Smooth muscle cell of the pulmonary artery (primary cell): Measurements from ENCODE around the gene CAMKV. TPM values are rescaled to one million over a fixed set of nuclear protein-coding genes. Genes with fewer than 3 reads are reported as not detected.

Experiments used
- total RNA-seq: library from RNA; depleted of rRNA; stranded (reverse); fragments of >200 nt; gene quantifications from 2 replicates; pipeline ENCODE4 v1.2.3, GENCODE V29; 2014

The CAMKV gene, protein sequence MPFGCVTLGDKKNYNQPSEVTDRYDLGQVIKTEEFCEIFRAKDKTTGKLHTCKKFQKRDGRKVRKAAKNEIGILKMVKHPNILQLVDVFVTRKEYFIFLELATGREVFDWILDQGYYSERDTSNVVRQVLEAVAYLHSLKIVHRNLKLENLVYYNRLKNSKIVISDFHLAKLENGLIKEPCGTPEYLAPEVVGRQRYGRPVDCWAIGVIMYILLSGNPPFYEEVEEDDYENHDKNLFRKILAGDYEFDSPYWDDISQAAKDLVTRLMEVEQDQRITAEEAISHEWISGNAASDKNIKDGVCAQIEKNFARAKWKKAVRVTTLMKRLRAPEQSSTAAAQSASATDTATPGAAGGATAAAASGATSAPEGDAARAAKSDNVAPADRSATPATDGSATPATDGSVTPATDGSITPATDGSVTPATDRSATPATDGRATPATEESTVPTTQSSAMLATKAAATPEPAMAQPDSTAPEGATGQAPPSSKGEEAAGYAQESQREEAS
- total RNA-seq = not detected in 2 replicates

DNA sequence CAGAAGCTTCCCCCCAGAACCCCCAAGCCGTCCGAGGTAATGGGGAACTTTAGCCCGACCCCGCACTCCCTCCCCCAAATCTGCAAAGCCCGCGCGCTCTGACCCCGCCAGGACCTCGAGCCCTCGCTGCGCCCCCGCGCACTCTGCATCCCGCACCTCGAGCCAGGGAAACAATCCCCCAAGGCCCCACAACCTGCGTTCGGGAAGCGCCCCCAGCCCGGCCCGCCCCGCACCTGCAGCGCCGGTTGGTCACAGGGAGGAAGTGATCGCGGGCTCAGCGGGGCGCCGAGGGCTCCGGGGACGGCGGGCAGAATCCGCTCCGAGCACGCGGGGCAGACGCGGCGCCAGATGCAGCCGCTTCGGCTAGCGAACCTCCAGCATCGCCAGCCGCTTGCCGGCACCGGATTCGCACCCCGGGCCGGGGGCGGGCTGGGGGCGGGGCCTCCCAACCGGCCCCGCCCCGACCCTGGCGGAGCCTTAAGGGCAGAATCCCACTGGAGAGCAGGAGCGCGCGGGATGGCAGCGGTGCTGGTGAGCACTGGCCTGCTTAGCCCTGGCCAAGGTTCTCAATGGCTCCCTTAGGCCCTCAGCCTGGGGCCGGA lies at the start of gene CAMKV:
TSS of gene CAMKV (minus strand) at position 382 of the 602 bp plus-strand sequence. CDS start 7,518 bp downstream, outside the sequence.

DNA sequence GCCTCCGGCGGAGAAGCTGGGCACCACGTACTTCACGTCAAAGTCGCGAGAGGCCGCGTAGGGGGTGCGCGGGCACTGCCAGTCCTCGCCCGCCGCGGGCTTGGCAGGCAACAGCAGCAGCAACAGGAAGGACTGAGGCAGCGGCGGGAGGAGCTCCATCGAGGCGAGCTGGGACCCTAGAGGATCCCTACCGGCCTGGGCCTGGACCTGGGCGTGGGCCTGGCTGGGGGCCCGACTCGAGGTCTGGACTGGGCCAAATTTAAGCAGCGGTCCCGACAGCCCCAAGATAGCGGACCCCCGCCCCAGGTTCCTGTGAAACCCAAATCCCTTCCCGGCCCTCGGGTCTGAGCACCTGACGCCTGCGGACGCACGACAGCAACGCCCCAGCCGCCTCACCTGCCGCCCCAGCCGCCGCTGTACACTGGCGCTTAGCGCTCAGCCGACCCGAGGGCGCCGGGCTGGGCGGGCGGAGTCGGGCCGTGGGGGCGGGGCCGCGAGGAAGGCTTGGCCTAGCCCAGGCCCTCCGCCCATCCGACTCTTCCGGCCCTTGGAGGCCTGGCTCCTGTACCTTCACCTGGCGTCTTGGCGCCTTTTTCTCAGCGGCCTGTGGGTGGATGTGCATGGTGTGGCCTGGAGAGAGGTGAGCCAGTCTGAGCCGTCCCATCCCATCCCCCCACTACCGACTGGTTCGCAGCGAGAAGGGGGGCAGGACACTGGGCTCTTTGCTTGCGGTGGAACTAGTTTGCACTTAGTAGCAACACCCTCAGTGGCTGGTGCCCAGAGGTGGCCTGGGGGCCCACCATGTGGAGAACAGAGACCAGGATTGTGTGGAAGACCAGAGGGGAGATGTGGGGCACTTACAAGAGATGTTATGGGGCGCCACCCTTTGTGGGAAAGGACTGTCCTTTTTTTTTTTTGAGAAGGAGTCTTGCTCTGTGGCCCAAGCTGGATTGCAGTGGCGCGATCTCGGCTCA lies 34.0 kb upstream of the CAMKV start, which contains the start of gene MST1R:
TSS of gene MST1R (minus strand) at position 423 of the 974 bp plus-strand sequence. CDS start at position 159, 264 bp downstream.

DNA sequence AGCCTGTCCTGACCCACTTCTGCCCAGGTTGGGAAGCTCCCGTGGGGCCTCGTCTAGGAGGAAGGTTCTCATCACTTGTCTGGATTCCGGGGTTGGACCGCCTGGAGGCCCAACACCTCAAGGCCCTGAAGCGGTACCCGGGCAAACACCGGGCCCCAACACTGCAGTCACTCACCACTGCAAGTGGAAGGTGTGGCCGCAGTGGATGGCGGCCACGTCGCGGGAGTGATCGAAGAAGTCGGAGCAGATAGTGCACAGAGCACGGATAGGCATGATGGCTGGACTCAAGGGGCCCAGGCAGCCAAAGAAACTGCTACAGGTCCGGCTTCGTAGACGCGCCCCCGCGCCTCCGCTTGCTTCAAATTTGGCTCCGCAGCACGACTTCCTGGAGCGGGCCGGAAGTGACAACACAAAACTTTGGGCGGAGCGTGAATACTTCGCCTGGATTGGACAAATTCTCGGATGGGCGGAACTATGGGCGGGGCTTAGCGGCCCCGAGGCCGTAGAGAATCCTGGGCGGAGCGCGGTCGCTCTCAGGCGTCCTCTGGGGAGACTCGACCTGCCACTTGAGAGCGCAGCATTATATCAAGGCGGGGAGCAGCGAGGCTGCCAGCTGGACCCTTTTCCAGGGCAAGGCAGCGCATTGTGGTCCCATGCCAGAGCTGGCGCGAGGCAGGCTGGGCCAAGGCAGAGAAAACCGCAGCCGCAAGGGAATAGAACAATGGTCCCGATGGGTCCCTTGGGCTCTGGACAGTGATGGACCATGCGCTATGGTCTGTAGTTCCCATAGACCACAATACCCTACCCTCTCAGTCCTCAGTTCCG lies 13.3 kb downstream of the CAMKV start, which contains the start of gene TRAIP:
TSS of gene TRAIP (minus strand) at position 384 of the 825 bp plus-strand sequence. CDS start at position 273, 111 bp downstream.

DNA sequence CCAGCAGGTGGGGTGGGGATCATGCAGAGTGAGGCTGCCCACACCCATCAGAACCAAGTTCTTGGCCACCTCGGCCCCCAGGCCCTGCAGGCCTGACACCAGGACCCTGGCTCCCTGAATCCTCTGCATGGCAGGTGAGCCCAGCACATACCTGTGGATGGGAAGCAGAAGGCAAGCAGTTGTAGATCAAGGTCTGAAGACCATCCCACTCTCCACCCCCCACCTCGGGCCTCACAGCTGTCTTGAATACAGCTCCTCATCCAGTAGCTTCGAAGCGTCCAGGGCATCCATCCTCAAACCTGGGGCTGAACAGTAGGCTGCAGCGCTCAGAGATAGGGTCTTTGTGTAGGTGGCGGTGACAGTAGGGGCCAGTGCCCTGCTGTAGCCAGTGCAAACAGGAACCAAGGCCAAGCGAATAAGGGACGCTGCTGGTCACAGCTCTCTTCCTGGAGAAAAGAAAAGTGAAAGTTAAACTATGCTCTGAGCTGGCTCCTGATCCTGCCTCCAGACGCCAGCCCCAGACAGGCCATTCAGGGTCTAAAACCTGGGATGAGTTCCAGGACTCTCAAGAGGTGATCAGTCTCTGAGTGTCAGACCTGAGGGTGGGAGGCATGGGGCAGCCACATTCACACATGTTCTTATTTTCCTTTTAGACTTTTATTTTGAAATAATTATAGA lies 56.1 kb downstream of the CAMKV start, which contains the start of gene UBA7:
TSS of gene UBA7 (minus strand) at position 457 of the 678 bp plus-strand sequence. CDS start at position 291, 166 bp downstream.

Other genes starting within 250 kb of the CAMKV start
- 96.8 and 122 TPM in 2 replicates for gene APEH, start 195.6 kb downstream of the CAMKV start, total RNA-seq
- gene MST1, start 180.4 kb downstream of the CAMKV start, total RNA-seq = 5.4 and 13.2 TPM in 2 replicates
- 32.1 and 38.6 TPM in 2 replicates for gene RNF123, start 180.3 kb downstream of the CAMKV start, total RNA-seq
- gene AMIGO3, start 150.2 kb downstream of the CAMKV start, total RNA-seq = not detected in 2 replicates
- gene GMPPB, start 146.0 kb downstream of the CAMKV start, total RNA-seq = 31.1 and 35.7 TPM in 2 replicates
- 51.4 and 55.1 TPM in 2 replicates for gene IP6K1, start 83.4 kb downstream of the CAMKV start, total RNA-seq
- 0.07 TPM in 1 of 2 replicates, not detected in the other for gene CDHR4, start 70.0 kb downstream of the CAMKV start, total RNA-seq
- 5.1 and 5.7 TPM in 2 replicates for gene INKA1, start 66.6 kb downstream of the CAMKV start, total RNA-seq
- 51.1 and 54.4 TPM in 2 replicates for gene UBA7, start 56.0 kb downstream of the CAMKV start, total RNA-seq
- 1.8 and 3.3 TPM in 2 replicates for gene TRAIP, start 13.3 kb downstream of the CAMKV start, total RNA-seq
- 0.79 and 1.4 TPM in 2 replicates for gene MST1R, start 34.0 kb upstream of the CAMKV start, total RNA-seq
- gene MON1A, start 59.9 kb upstream of the CAMKV start, total RNA-seq = 12.7 and 14.6 TPM in 2 replicates
- 40.1 and 40.9 TPM in 2 replicates for gene RBM6, start 70.2 kb upstream of the CAMKV start, total RNA-seq
- 120 and 131 TPM in 2 replicates for gene RBM5, start 219.0 kb upstream of the CAMKV start, total RNA-seq